Measurements from ENCODE around the gene AGPAT2. TPM values are rescaled to one million over a fixed set of nuclear protein-coding genes. Genes with fewer than 3 reads are reported as not detected.

AGPAT2 gene
- total RNA-seq, 2 donors from 2014 or later = 50.2 to 66.8 TPM

DNA sequence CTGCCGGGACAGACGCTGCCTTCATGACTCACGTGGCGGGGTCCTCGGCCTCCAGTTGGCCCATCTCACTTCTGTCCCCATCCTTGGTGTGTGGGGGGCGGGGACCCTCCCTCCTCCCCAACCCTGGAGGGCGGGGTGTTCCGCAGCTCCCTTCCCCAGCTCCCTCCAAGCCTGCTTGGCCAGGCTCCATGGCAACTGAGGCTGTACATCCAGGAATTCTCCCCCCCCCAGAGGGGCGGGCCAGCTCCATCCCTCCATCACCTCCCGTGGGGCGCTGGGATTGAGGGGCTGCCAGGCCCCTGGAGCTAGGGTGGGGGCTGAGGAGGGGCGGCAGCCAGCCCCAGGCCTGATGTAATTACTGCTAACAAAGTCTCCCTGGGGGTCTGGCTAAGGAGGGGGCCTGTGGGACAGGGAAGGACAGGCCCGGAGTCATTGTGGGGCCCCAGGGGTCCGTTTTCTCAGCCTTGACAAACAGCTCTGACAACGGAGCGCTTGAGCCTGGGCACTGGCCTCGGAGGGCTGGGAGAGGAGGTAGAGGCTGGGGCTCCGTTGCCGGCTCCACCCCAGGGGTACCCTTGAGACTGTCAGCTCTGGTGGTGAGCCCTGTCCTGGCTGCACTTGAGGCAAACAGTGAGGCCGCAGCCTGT, 33.1 kb upstream of the AGPAT2 start:
- H3K27ac ChIP-seq = no peak overlapping the region
- no peak for DNase-seq (ENCODE audit: low spot score)
- no peak for ATAC-seq (ENCODE audit: insufficient number of reproducible peaks, low FRiP score, low read depth)
- H3K4me3 ChIP-seq = no peak overlapping the region
- TF ChIP-seq, protein P1, sequence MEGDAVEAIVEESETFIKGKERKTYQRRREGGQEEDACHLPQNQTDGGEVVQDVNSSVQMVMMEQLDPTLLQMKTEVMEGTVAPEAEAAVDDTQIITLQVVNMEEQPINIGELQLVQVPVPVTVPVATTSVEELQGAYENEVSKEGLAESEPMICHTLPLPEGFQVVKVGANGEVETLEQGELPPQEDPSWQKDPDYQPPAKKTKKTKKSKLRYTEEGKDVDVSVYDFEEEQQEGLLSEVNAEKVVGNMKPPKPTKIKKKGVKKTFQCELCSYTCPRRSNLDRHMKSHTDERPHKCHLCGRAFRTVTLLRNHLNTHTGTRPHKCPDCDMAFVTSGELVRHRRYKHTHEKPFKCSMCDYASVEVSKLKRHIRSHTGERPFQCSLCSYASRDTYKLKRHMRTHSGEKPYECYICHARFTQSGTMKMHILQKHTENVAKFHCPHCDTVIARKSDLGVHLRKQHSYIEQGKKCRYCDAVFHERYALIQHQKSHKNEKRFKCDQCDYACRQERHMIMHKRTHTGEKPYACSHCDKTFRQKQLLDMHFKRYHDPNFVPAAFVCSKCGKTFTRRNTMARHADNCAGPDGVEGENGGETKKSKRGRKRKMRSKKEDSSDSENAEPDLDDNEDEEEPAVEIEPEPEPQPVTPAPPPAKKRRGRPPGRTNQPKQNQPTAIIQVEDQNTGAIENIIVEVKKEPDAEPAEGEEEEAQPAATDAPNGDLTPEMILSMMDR (IDR thresholded peaks at IDR 0.05) = no peak
- no peaks in the 10 kb centered on the region for H3K4me1 ChIP-seq (ENCODE audit: control insufficient read depth in 1 of 2, low read depth in 2 of 2)
- no peaks in the 10 kb centered on the region for H3K9me3 ChIP-seq
- H3K27me3 ChIP-seq (replicated peaks; ENCODE audit: insufficient read depth) = no peaks in the 10 kb centered on the region
- H3K36me3 ChIP-seq = peaks cover 20% of the 10 kb centered on the region

DNA sequence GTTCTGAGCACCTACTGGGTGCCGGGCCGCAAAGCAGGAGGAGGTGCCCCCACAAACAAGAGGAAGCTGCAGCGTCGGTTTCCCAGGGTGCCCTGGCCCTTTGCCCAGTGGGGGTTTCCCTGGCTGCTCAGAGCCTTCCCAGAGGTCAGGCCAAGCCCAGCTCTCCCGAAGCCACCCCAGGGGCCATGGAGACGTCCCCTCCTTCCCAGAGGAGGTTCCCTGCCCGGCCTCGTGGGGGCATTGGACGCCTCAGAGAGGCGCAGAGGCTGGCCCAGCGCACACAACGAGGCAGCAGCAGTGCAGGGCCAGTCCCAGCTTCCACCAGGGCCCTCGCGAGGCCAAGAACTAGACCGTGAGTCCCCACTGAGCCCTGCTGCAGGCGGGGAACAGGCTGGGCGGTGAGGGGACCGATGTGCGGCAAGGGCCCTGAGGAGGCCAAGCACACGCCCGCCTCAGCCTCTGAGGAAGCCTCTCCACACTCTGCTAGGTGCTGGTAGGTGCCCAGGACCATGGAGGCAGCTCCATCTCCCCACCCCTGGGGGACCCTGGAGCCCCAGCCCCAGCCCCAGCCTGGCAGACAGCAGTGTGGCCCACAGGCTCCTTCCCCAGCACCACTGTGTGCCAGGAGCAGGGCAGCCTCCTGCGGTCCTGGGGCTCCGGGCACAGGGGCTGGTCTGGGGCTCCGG, 32.1 kb upstream of the AGPAT2 start:
- Histone ChIP-seq H3K4me1 (ENCODE audit: control insufficient read depth in 1 of 2, low read depth in 2 of 2) (no peaks in the 10 kb centered on the region), H3K27me3 (replicated peaks; ENCODE audit: insufficient read depth) (no peaks in the 10 kb centered on the region), H3K36me3 (peaks cover 17% of the 10 kb centered on the region), H3K4me3 (no peak overlapping the region), H3K9me3 (no peaks in the 10 kb centered on the region), H3K27ac (no peak overlapping the region)
- TF ChIP-seq, protein P1 (IDR thresholded peaks at IDR 0.05) = no peak
- no peak for DNase-seq (ENCODE audit: low spot score)
- no peak for ATAC-seq (ENCODE audit: insufficient number of reproducible peaks, low FRiP score, low read depth)

DNA sequence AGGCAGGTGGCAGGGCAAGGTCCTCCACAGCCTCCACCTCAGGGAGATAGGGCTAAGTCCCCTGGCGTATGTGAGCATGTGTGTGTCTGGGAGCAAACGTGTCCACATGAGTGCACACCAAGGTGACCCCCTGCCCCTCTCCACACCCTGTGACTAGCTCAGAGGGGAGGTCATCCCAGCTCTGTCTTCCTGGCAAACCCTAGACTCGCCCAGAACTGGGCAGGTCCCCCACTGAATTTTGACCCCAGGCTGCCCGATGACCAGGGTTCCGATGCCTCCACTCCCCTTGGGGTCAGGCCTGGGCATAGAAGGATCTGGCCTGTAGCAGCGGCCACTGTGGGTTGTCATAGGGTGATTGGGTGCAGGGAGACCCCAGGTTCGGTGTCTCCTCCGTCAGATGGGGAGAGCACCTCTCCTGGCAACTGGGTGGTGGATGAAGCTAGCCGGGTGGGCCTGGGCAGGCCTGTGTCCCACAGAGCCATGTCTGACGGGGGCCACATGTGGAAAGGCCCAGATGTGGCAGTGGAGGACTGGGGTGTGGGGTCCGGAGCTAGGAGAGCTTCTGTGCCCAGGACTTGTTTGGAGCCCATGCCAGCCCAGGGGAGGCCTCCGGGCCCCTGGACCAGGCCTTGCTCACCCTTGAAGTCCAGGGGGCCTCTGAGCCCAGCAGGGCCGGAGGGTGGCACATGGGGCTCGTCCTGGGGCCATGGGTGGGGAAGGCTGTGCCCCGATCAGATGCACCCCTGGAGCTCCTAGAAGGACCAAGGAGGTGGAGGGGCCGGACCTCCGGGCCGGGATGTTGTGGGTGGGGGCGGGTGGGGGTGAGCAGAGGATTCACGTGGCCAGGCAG, 31.3 kb upstream of the AGPAT2 start:
- ATAC-seq (ENCODE audit: insufficient number of reproducible peaks, low FRiP score, low read depth) (no peak), DNase-seq (ENCODE audit: low spot score) (no peak)
- TF ChIP-seq, protein P1 (IDR thresholded peaks at IDR 0.05) = no peak
- Histone ChIP-seq H3K27ac (no peak overlapping the region), H3K4me3 (no peak overlapping the region), H3K36me3 (peaks cover 9% of the 10 kb centered on the region), H3K27me3 (replicated peaks; ENCODE audit: insufficient read depth) (no peaks in the 10 kb centered on the region), H3K9me3 (no peaks in the 10 kb centered on the region), H3K4me1 (ENCODE audit: control insufficient read depth in 1 of 2, low read depth in 2 of 2) (no peaks in the 10 kb centered on the region)

DNA sequence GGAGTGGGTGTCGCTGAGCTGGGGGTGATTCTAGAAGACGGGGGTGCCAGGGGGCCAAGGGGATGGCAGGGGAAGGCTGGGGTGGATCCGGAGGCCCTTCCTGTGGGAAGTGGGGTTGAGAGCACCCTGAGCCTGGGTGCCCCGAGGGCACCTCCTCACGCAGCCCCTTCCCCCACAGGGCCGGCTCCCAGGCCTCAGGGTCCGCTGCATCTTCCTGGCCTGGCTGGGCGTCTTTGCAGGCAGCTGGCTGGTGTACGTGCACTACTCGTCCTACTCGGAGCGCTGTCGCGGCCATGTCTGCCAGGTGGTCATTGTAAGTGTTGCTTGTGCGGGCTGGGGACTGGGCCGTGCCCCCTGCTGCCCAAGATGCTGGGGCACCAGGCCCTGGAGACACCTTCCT, 30.1 kb upstream of the AGPAT2 start:
- Histone ChIP-seq H3K27ac (no peak overlapping the region), H3K4me3 (no peak overlapping the region), H3K36me3 (peaks cover 2% of the 10 kb centered on the region), H3K4me1 (ENCODE audit: control insufficient read depth in 1 of 2, low read depth in 2 of 2) (peaks cover 3 to 6% of the 10 kb centered on the region in 2 donors), H3K27me3 (replicated peaks; ENCODE audit: insufficient read depth) (no peaks in the 10 kb centered on the region), H3K9me3 (no peaks in the 10 kb centered on the region)
- DNase-seq (ENCODE audit: low spot score) (no peak), ATAC-seq (ENCODE audit: insufficient number of reproducible peaks, low FRiP score, low read depth) (no peak)
- TF ChIP-seq, protein P1 (IDR thresholded peaks at IDR 0.05) = no peak

DNA sequence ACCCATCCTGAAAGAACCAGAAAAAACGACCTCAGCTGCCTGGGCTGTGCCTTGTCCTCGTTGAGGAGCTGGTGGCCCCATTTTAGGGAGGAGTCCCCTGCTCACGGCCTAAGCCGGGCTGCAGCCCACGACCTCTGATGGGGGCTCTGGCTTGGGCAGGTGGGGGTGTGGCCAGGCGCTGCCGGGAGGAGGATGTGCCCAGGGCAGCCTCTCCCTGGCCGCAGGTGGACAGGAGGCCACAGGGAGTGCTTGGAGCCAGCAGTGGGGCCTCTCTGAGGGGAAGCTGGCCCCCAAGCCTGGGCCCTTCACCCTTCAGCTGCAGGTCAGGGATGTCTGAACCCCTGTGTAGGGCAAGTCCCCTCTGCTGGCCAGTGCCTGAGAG, 27.6 kb upstream of the AGPAT2 start:
- Histone ChIP-seq H3K36me3 (no peaks in the 10 kb centered on the region), H3K4me3 (no peak overlapping the region), H3K27me3 (replicated peaks; ENCODE audit: insufficient read depth) (no peaks in the 10 kb centered on the region), H3K27ac (no peak overlapping the region), H3K4me1 (ENCODE audit: control insufficient read depth in 1 of 2, low read depth in 2 of 2) (peaks cover 8 to 13% of the 10 kb centered on the region in 2 donors), H3K9me3 (no peaks in the 10 kb centered on the region)
- ATAC-seq (ENCODE audit: insufficient number of reproducible peaks, low FRiP score, low read depth) (no peak), DNase-seq (ENCODE audit: low spot score) (no peak)
- TF ChIP-seq, protein P1 (IDR thresholded peaks at IDR 0.05) = no peak

Measured in thoracic aorta (tissue), 2 donors.